Medulla oblongata (tissue), 1 donor: ENCODE measurements around the gene FAM228A.
"Not testable (repeated sequence)": the region's sequence is repeated elsewhere in the genome, so short reads cannot be mapped to it uniquely, and the experiment has no call there.

Experiments used
- DNase-seq: peaks from one replicate; pipeline ENCODE4 v3.0.0-alpha.2; 2015; ENCODE audit errors: extremely low spot score

Gene FAM228A

GRCh38 chr2:24191156-24191555 lies 16.3 kb downstream of the FAM228A start:
- DNase-seq = no peak

GRCh38 chr2:24191848-24192247 lies 17.0 kb downstream of the FAM228A start:
- DNase-seq = no peak

- DNase-seq = not testable (repeated sequence)
These were observed 22.4 kb downstream of the FAM228A start for GRCh38 chr2:24197213-24197612.

- no peak for DNase-seq
These were observed 25.2 kb downstream of the FAM228A start for GRCh38 chr2:24199968-24200590.

- DNase-seq = no peak
These were observed 25.9 kb downstream of the FAM228A start for GRCh38 chr2:24200799-24201198.

GRCh38 chr2:24203029-24203786 lies 28.4 kb downstream of the FAM228A start:
- no peak for DNase-seq

- DNase-seq = no peak
These were observed 28.9 kb downstream of the FAM228A start for GRCh38 chr2:24203787-24204150.

GRCh38 chr2:24204505-24204904 lies 29.7 kb downstream of the FAM228A start:
- DNase-seq = no peak

GRCh38 chr2:24205131-24205530 lies 30.3 kb downstream of the FAM228A start:
- DNase-seq = no peak

- DNase-seq = no peak
These were observed 31.4 kb downstream of the FAM228A start for GRCh38 chr2:24206242-24206641.

- DNase-seq = no peak
These were observed 31.9 kb downstream of the FAM228A start for GRCh38 chr2:24206714-24207113.

- no peak for DNase-seq
These were observed 32.5 kb downstream of the FAM228A start for GRCh38 chr2:24207359-24207758.

- no peak for DNase-seq
These were observed 33.6 kb downstream of the FAM228A start for GRCh38 chr2:24208490-24208889.

- no peak for DNase-seq
These were observed 34.7 kb downstream of the FAM228A start for GRCh38 chr2:24209389-24210105.

GRCh38 chr2:24210106-24210455 lies 35.2 kb downstream of the FAM228A start:
- no peak for DNase-seq

- no peak for DNase-seq
These were observed 35.9 kb downstream of the FAM228A start for GRCh38 chr2:24210723-24211122.

GRCh38 chr2:24211408-24211807 lies 36.6 kb downstream of the FAM228A start:
- no peak for DNase-seq

- DNase-seq = no peak
These were observed 40.0 kb downstream of the FAM228A start for GRCh38 chr2:24214880-24215279.

GRCh38 chr2:24220554-24221291 lies 45.9 kb downstream of the FAM228A start:
- peak; percentile 52 for DNase-seq

GRCh38 chr2:24221343-24222050 lies 46.6 kb downstream of the FAM228A start:
- no peak for DNase-seq

GRCh38 chr2:24222946-24223345 lies 48.1 kb downstream of the FAM228A start:
- no peak for DNase-seq
